Left ventricle myocardium inferior (tissue), 1 donor: Measurements from ENCODE around the gene RNF180. TPM values are rescaled to one million over a fixed set of nuclear protein-coding genes. Genes with fewer than 3 reads are reported as not detected.

Source experiments
- DNase-seq: peaks from one replicate; pipeline ENCODE4 v3.0.0-alpha.2; 2020
- H3K27ac ChIP-seq: fragments of 200-600 bp; replicated peaks from 2 replicates; pipeline ENCODE4 v1.8.0; 2021
- H3K27me3 ChIP-seq: fragments of 200-600 bp; 2 replicates; pipeline ENCODE4 v1.8.0; 2021; ENCODE audit warnings: low read depth
- H3K36me3 ChIP-seq: fragments of 200-600 bp; 2 replicates; pipeline ENCODE4 v1.8.0; 2021
- H3K4me1 ChIP-seq: fragments of 200-600 bp; 2 replicates; pipeline ENCODE4 v1.8.0; 2021
- H3K4me3 ChIP-seq: fragments of 200-600 bp; 2 replicates; pipeline ENCODE4 v1.8.0; 2021; ENCODE audit warnings: mild to moderate bottlenecking, moderate library complexity
- H3K9me3 ChIP-seq: fragments of 200-600 bp; replicated peaks from 2 replicates; pipeline ENCODE4 v1.8.0; 2021
- CTCF ChIP-seq: fragments of 200-600 bp; IDR thresholded peaks from 2 replicates; pipeline ENCODE4 v1.8.0; 2021; ENCODE audit warnings: antibody characterized with exemption, mild to moderate bottlenecking, borderline replicate concordance
- intact Hi-C: fragments of 100-400 bp; cut with micrococcal nuclease; formaldehyde crosslinking; loops from one replicate; pipeline ENCODE4 v1.11.0; 2022
- total RNA-seq: library from RNA; stranded (reverse); fragmentation: NEBNext Ultra II Directional; extraction: Animal tissue kit (Norgen Biotek cat#: 25700); gene quantifications from one replicate; pipeline ENCODE4 v1.2.1, GENCODE V29; 2021
- donor health status: DM: no; HTN: yes; CAD: no; lungs with severe emphysema.

The RNF180 gene
- total RNA-seq, 1 donor from 2014 or later = 12.9 TPM

- no peak for TF ChIP-seq CTCF
- intact Hi-C loops = no loop called here
- Histone ChIP-seq H3K36me3 (no peaks in the 10 kb centered on the region), H3K27ac (peak overlapping the region; percentile 66), H3K27me3 (no peaks in the 10 kb centered on the region), H3K4me3 (no peak overlapping the region), H3K4me1 (peaks cover 33% of the 10 kb centered on the region), H3K9me3 (no peaks in the 10 kb centered on the region)
- no peak for DNase-seq
Observed at GRCh38 chr5:64181440-64181839, 15.8 kb downstream of the RNF180 start.

GRCh38 chr5:64183956-64184355 lies 18.3 kb downstream of the RNF180 start:
- H3K4me3 ChIP-seq = no peak overlapping the region
- intact Hi-C loops = no loop called here
- H3K36me3 ChIP-seq = no peaks in the 10 kb centered on the region
- TF ChIP-seq CTCF = no peak
- H3K4me1 ChIP-seq = peaks cover 33% of the 10 kb centered on the region
- no peak overlapping the region for H3K27ac ChIP-seq
- H3K27me3 ChIP-seq = no peaks in the 10 kb centered on the region
- no peaks in the 10 kb centered on the region for H3K9me3 ChIP-seq
- DNase-seq = no peak

- no peaks in the 10 kb centered on the region for H3K9me3 ChIP-seq
- DNase-seq = no peak
- no peak overlapping the region for H3K4me3 ChIP-seq
- no peaks in the 10 kb centered on the region for H3K27me3 ChIP-seq
- no peak overlapping the region for H3K27ac ChIP-seq
- H3K36me3 ChIP-seq = no peaks in the 10 kb centered on the region
- intact Hi-C loops = no loop called here
- no peak for TF ChIP-seq CTCF
- peaks cover 42% of the 10 kb centered on the region for H3K4me1 ChIP-seq
Observed at GRCh38 chr5:64184832-64185231, 19.2 kb downstream of the RNF180 start.

GRCh38 chr5:64188776-64189175 lies 23.1 kb downstream of the RNF180 start:
- Histone ChIP-seq H3K9me3 (no peaks in the 10 kb centered on the region), H3K27me3 (no peaks in the 10 kb centered on the region), H3K36me3 (no peaks in the 10 kb centered on the region), H3K27ac (no peak overlapping the region), H3K4me3 (no peak overlapping the region), H3K4me1 (peaks cover 47% of the 10 kb centered on the region)
- intact Hi-C loops = no loop called here
- no peak for DNase-seq
- no peak for TF ChIP-seq CTCF

- no peak overlapping the region for H3K4me3 ChIP-seq
- no peak for TF ChIP-seq CTCF
- peaks cover 34% of the 10 kb centered on the region for H3K4me1 ChIP-seq
- H3K36me3 ChIP-seq = no peaks in the 10 kb centered on the region
- no peak overlapping the region for H3K27ac ChIP-seq
- H3K27me3 ChIP-seq = no peaks in the 10 kb centered on the region
- intact Hi-C loops = no loop called here
- H3K9me3 ChIP-seq = no peaks in the 10 kb centered on the region
- DNase-seq = no peak
Observed at GRCh38 chr5:64190562-64191306, 25.1 kb downstream of the RNF180 start.
